C4-2B (cell line): ENCODE data around the gene HP.

Source experiments
- CTCF ChIP-seq: fragments of 450-650 bp; conservative IDR thresholded peaks from 2 replicates; pipeline ENCODE4 v1.5.1; 2017; ENCODE audit warnings: mild to moderate bottlenecking
- ZFX ChIP-seq: fragments of 450-650 bp; IDR thresholded peaks from 2 replicates; pipeline ENCODE4 v1.6.1; 2017

- no peak for TF ChIP-seq CTCF
- TF ChIP-seq ZFX = no peak
These were observed 18.4 kb downstream of the HP start for GRCh38 chr16:72072514-72073342.
